CD4-positive, alpha-beta T cell treated with Interleukin-21 for 1 hour (primary cell): ENCODE data around the gene PXN.

Source experiments
- DNase-seq: peaks from one replicate; pipeline ENCODE4 v3.0.0-alpha.2; 2020

PXN gene

GRCh38 chr12:120265473-120266179 lies at the start of gene PXN:
Gene PXN, minus strand, starts transcription at chr12:120265730. Its CDS starts 101 bp downstream, at chr12:120265629.
- DNase-seq, result peak; percentile 89

DNA sequence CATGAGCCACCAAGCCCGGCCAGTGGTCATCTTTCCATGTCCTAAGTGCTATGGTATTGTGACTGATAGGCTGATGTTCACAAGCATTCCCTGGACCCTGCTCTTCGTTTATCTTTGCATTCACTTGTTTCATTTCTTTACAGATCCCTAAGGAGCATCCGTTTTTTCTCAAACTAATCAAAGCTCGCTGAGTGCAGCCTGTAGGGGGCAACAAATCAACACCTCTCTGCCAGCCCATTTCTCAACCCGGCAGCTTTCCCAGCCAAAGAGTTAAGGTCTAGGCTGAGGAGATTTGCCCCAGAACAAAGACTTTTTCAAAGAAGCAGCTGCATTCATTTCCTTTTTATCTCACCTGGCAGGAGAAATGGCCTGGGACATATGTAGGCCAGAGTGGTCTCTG lies 48.7 kb upstream of the PXN start:
- DNase-seq, result no peak

GRCh38 chr12:120301962-120302815 lies 36.7 kb upstream of the PXN start, which contains the start of gene SIRT4:
Gene SIRT4, plus strand, starts transcription at chr12:120302321. Its CDS starts 1,241 bp downstream, at chr12:120303562.
- peak; percentile 93 for DNase-seq

GRCh38 chr12:120292661-120293531 lies 27.4 kb upstream of the PXN start, which contains the start of gene RNU4-1:
Gene RNU4-1, minus strand, starts transcription at chr12:120293237.
- peak; percentile 92 for DNase-seq

DNA sequence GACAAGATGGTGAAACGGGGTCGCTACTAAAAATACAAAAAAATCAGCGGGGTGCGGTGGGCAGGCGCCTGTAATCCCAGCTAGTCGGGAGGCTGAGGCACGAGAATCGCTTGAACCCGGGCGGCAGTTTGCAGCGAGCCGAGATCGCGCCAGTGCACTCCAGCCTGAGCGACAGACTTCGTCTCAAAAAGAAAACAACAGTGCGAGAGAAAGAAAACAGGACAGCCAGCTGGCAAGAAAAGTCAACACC lies 26.8 kb upstream of the PXN start:
- DNase-seq, result no peak

DNA sequence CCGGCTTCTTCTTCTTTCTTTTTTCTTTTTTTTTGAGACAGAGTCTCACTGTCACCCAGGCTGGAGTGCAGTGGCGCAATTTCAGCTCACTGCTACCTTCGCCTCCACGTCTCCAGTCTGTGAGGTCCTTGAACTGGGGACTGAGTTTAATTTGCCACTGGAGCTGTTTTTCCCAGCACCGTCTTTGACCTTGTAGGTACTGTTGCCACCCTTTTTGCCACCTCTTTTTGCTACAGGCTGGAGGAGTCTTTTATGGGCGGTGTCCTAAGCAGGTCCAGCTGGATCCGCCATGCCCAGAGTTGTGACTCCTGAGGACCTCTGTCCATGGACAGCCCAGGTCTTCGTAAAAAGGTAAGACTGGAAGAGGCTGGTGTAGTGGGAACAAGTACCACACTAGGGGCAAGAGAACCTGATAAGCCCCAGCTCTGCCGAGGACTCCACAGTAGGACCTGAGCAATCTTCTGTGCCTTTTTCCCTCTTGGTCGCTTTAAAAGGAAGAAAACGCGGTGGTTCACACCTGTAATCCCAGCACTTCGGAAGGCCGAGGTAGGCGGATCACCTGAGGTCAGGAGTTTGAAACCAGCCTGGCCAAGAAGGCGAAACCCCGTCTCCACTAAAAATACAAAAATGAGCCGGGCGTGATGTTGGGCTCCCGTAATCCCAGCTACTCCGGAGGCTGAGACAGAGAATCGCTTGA lies 25.2 kb upstream of the PXN start:
- peak; percentile 27 for DNase-seq

DNA sequence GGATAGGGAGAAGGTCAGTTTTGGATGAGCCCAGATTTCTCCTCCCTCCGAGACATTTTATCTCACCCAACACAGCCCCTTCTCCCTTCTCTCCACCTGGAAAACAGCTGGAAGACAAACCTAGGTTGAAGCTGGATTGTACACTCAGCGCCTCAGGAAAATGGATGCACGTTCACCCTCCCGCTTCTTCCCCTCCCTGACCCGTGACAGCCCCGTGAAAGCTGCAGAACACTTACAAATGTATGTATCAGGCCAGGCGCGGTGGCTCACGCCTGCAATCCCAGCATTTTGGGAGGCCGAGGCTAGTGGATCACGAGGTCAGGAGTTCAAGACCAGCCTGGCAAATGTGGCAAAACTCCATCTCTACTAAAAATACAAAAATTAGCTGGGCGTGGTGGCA lies 22.0 kb upstream of the PXN start:
- no peak for DNase-seq

GRCh38 chr12:120286768-120287490 lies 21.4 kb upstream of the PXN start:
- no peak for DNase-seq

GRCh38 chr12:120284381-120284780 lies 18.9 kb upstream of the PXN start:
- DNase-seq, result no peak

DNA sequence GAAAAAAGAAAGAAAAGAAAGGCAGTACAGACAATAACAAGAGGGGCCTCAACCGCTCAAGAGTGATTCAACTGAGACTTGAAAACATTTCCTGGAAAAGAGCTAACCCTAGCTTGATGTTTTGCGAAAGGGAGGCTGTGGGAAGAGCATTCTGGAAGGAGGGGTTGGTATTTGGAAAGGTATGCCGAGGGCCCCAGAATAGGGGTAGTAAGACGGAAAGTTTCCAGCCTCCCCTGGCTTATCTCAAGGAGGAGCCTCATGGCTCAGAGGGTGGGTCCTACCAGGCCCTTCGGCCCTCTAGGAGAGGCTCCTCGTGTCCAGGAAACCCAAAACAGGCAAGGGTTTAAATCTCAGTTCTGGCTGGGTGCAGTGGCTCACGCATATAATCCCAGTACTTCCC lies 17.8 kb upstream of the PXN start:
- DNase-seq, result no peak

GRCh38 chr12:120278137-120279069 lies 12.9 kb upstream of the PXN start:
- no peak for DNase-seq

DNA sequence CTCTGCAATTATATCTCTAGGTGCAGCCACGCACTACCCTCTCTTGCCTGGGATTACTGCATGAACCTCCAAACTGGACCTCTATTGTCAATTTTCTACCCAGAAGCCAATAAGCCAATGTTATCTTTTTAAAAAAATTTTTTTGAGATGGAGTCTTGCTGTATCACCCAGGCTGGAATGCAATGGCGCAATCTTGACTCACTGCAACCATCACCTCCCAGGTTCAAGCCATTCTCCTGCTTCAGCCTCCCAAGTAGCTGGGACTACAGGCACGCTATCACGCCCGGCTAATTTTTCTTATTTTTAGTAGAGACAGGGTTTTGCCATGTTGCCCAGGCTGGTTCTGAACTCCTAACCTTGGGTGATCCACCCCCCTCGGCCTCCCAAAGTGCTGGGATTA lies 11.2 kb upstream of the PXN start:
- DNase-seq, result no peak

DNA sequence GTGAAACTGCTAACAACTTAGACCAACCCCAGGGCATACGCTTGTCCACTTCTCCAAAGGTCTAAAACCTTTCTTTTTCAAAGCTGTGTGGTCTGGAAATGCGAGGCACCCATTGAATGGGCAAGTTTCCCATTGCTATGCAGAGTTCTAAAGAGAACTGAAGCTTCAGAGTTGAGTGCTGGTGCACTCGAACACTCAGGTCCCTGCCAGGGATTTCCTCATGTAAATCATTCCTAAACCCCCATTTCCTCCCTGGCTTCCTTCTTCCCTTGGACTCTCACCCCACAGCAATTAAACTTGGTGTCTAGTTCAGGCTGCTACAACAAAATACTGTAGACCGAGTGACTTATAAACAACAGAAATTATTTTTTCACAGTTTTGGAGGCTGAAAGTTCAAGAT lies 2.2 kb upstream of the PXN start:
- DNase-seq, result no peak

GRCh38 chr12:120266180-120266870 lies 795 bp upstream of the PXN start:
- no peak for DNase-seq

GRCh38 chr12:120264904-120265472 lies 542 bp downstream of the PXN start:
- DNase-seq, result no peak

DNA sequence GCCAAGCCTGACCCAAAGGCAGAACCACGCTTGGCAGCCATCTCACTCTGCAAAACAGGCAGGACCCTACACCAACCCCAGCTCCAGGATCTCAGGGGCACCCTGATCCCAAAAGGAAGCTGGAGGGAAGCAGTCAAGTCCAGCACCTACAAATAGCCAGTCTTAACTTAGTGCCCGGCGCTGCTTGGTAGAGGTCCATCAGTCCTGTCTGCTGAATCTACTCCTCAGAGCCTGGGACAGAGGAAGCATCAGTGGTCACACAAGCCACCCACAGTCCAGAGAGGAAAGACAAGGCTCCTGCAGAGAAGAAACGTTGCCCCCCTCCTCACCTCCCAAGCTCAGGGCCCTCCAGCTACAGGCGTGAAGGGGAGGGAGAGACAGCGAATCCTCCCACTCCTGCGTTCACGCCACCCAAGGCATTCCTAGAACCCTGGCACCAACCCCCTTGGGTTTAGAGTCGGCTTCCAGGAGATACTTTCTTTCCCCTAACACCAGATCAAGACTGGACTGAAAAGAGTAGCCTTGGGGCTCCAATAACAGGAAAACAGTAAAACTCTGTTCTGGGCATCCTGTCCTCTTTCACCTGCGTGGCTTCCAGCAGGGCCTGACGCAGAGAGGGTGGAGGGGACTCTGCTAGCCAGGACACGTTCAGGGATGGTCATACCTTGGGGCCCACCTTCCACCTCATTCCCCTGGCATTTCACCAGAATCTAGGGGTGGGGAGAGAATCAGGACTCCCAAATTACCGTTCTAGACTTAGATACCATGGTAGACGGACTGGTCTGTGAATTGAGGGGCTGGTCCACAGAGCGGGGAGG lies 1.2 kb downstream of the PXN start:
- DNase-seq, result peak; percentile 19

- no peak for DNase-seq
These were observed 1.8 kb downstream of the PXN start for GRCh38 chr12:120263748-120264085.

DNA sequence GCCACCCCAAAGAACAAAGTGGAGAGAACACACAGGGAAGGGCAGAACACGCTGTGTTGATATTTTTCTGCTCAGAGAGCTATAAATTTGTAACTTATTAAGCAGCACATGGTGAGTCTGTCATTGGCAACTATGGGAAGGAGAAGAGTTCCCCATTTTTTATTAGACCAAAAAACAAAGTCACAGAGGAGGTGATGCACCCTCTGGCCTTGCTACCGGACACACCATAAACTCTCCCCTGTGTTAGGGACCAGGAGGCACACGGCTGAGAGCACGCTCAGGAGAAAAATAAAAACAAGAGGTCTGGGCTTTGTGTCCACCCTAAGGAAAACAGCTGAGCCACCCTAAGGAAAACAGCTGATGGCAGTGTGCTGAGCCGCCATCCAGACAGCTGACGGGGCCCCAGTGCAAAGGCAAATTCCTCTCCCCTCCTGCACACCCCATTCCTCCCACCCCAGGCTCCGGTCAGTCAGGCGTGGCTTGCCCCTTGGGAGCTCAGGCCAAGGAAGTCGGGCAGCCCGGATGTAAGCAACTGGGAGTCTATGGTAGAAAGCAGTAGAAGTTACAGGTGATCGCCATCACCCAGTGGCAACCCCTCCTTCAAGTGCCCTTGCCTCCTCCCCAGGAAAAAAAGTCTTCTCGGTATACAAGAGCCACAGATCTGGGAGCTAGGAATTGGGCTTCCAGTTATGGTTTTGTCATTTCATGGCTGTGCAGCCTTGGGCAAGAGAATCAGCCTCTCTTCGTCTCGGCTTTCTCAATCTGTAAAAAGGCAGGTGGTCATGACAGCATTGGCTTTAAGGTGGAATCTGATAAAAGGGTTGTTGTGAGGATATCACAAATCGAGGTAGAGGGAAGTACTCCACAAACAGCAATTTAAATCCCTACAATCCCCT lies 2.4 kb downstream of the PXN start:
- DNase-seq, result no peak
